ENCODE measurements around the gene PTPRA. TPM values are rescaled to one million over a fixed set of nuclear protein-coding genes. Genes with fewer than 3 reads are reported as not detected.

Gene PTPRA
- total RNA-seq, 1 experiment from 2014 or later = 56.9 TPM

- no peak overlapping the region for H3K27ac ChIP-seq (ENCODE audit: low read depth, low read length, poor library complexity, severe bottlenecking)
- no peak for DNase-seq (ENCODE audit: low spot score)
- no peaks in the 10 kb centered on the region for H3K27me3 ChIP-seq (replicated peaks; ENCODE audit: insufficient read depth, low read depth, low read length, poor library complexity)
- ChIA-PET CTCF (no interaction called here), POLR2A (ENCODE audit: low non-redundant PET) (no interaction called here)
- no peaks in the 10 kb centered on the region for H3K9me3 ChIP-seq (ENCODE audit: low read depth, low read length, poor library complexity, severe bottlenecking)
- TF ChIP-seq CTCF (conservative IDR thresholded peaks at IDR 0.05; ENCODE audit: low read depth, low read length) = no peak
- no peak for TF ChIP-seq EZH2 (IDR thresholded peaks at IDR 0.05; ENCODE audit: borderline replicate concordance, low read depth, low read length, poor library complexity, severe bottlenecking)
- no TSS peak for BruUV-seq (replicated peaks)
- intact Hi-C loops (cut with micrococcal nuclease; ENCODE audit: unreplicated experiment) = no loop called here
- H3K4me1 ChIP-seq (ENCODE audit: insufficient read depth, low read length, poor library complexity, severe bottlenecking) = peaks cover 11% of the 10 kb centered on the region
- H3K4me3 ChIP-seq (ENCODE audit: low read depth, low read length, poor library complexity, severe bottlenecking) = no peak overlapping the region
- peaks cover 8% of the 10 kb centered on the region for H3K36me3 ChIP-seq (ENCODE audit: insufficient read depth, low read length, poor library complexity, severe bottlenecking)
Measured at GRCh38 chr20:2835331-2835796, 37.9 kb upstream of the PTPRA start.

GRCh38 chr20:2836035-2836434 is 37.2 kb upstream of the PTPRA start:
- intact Hi-C loops (cut with micrococcal nuclease; ENCODE audit: unreplicated experiment) = no loop called here
- CTCF ChIA-PET = no interaction called here
- BruUV-seq (replicated peaks) = no TSS peak
- no peaks in the 10 kb centered on the region for H3K9me3 ChIP-seq (ENCODE audit: low read depth, low read length, poor library complexity, severe bottlenecking)
- H3K27me3 ChIP-seq (replicated peaks; ENCODE audit: insufficient read depth, low read depth, low read length, poor library complexity) = no peaks in the 10 kb centered on the region
- H3K4me3 ChIP-seq (ENCODE audit: low read depth, low read length, poor library complexity, severe bottlenecking) = no peak overlapping the region
- POLR2A ChIA-PET (ENCODE audit: low non-redundant PET) = no interaction called here
- DNase-seq (ENCODE audit: low spot score) = no peak
- TF ChIP-seq EZH2 (IDR thresholded peaks at IDR 0.05; ENCODE audit: borderline replicate concordance, low read depth, low read length, poor library complexity, severe bottlenecking) (no peak), CTCF (conservative IDR thresholded peaks at IDR 0.05; ENCODE audit: low read depth, low read length) (no peak)
- peaks cover 11% of the 10 kb centered on the region for H3K4me1 ChIP-seq (ENCODE audit: insufficient read depth, low read length, poor library complexity, severe bottlenecking)
- peaks cover 8% of the 10 kb centered on the region for H3K36me3 ChIP-seq (ENCODE audit: insufficient read depth, low read length, poor library complexity, severe bottlenecking)
- H3K27ac ChIP-seq (ENCODE audit: low read depth, low read length, poor library complexity, severe bottlenecking) = no peak overlapping the region

- TF ChIP-seq EZH2 (IDR thresholded peaks at IDR 0.05; ENCODE audit: borderline replicate concordance, low read depth, low read length, poor library complexity, severe bottlenecking) = no peak
- no peak for TF ChIP-seq CTCF (conservative IDR thresholded peaks at IDR 0.05; ENCODE audit: low read depth, low read length)
- no TSS peak for BruUV-seq (replicated peaks)
- no peak for DNase-seq (ENCODE audit: low spot score)
- Histone ChIP-seq H3K4me1 (ENCODE audit: insufficient read depth, low read length, poor library complexity, severe bottlenecking) (peaks cover 15% of the 10 kb centered on the region), H3K4me3 (ENCODE audit: low read depth, low read length, poor library complexity, severe bottlenecking) (no peak overlapping the region), H3K36me3 (ENCODE audit: insufficient read depth, low read length, poor library complexity, severe bottlenecking) (peaks cover 8% of the 10 kb centered on the region), H3K27ac (ENCODE audit: low read depth, low read length, poor library complexity, severe bottlenecking) (no peak overlapping the region), H3K27me3 (replicated peaks; ENCODE audit: insufficient read depth, low read depth, low read length, poor library complexity) (no peaks in the 10 kb centered on the region), H3K9me3 (ENCODE audit: low read depth, low read length, poor library complexity, severe bottlenecking) (no peaks in the 10 kb centered on the region)
- ChIA-PET CTCF (no interaction called here), POLR2A (ENCODE audit: low non-redundant PET) (no interaction called here)
- intact Hi-C loops (cut with micrococcal nuclease; ENCODE audit: unreplicated experiment) = no loop called here
Measured at GRCh38 chr20:2837221-2837960, 35.9 kb upstream of the PTPRA start.
